ENCODE measurements around the gene EPB41.

Gene EPB41

DNA sequence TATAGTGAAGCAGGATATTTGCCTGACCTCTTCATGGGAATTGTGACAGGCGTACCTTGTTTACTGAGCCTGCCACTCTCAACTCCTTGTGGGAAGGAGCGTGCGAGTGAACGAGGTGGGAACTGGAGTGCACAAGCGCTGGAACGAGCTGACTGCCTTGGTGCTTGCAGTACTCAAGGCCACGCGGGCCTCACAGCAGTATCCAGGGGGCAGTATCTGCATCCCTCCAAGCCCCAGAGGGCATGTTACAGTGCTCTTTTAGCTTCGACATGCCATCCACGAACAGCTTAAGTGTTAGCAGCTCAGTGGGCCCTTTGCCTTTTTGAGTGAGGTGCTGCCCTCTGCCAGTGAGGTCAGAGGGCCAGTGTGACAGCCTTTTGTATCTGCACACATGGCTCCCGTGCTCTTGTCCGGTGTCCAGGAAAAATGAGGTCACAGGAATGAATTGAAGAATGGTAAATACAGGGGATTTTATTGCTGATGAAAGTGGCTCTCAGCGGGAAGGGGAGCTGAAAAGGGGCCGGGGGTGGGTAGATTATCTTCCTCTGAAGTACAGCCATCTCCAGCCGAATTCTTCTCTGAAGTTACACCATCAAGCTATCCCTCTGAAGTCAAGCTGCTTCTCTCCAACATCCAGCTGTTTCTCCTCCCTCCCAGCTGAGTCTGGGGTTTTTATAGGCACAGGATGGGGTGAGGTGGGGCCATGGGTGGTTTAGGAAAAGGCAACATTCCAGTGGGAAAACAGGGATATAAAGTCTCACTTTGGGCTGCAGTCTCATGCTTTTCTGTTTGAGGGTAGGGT is 69.3 kb downstream of the EPB41 start:
- Histone ChIP-seq H3K9me3 (ENCODE audit: insufficient read depth, low read length) (peaks cover 6% of the 10 kb centered on the region; the same call in 1 of the 2 replicates), H3K27me3 (ENCODE audit: low read depth, low read length) (no peaks in the 10 kb centered on the region), H3K4me2 (ENCODE audit: low read length) (no peak overlapping the region), H3K9ac (ENCODE audit: low read length) (no peak overlapping the region), H3K4me1 (ENCODE audit: low read length) (peaks cover 18% of the 10 kb centered on the region), H3K27ac (ENCODE audit: low read length) (no peak overlapping the region), H3K4me3 (ENCODE audit: low read length) (no peak overlapping the region), H3K36me3 (replicated peaks; ENCODE audit: low read depth, low read length) (peaks cover 12% of the 10 kb centered on the region), H2AFZ (ENCODE audit: low read depth, low read length) (no peak overlapping the region), H4K20me1 (ENCODE audit: insufficient read depth, low read length) (peaks cover 2% of the 10 kb centered on the region; the same call in 1 of the 2 replicates), H3K79me2 (ENCODE audit: low read length) (peaks cover 6% of the 10 kb centered on the region; the same call in 1 of the 2 replicates)
- TF ChIP-seq CTCF (IDR thresholded peaks at IDR 0.05; ENCODE audit: low read depth, low read length): no peak
- TF ChIP-seq EZH2phosphoT487 (IDR thresholded peaks at IDR 0.05; ENCODE audit: low read depth): no peak

DNA sequence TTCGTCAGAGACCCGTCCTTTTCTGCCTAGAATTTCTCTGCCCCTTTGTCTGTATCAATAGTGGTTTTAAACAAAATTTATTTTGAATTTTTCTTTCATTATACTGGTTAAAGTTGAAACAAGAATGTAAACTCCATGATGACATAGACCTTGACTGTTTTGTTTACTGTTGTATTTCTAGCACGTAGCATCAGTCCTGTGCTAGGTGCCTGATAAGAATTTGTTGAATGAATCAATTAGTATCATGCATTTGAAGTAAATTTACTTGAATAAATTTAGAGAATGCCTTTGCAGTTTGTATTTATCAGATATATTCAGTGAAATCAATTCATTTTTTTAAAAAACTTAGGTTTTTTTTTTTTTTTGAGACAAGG is 69.9 kb downstream of the EPB41 start:
- Histone ChIP-seq H2AFZ (ENCODE audit: low read depth, low read length) (no peak overlapping the region), H3K4me1 (ENCODE audit: low read length) (peaks cover 18% of the 10 kb centered on the region), H4K20me1 (ENCODE audit: insufficient read depth, low read length) (peaks cover 2% of the 10 kb centered on the region; the same call in 1 of the 2 replicates), H3K9me3 (ENCODE audit: insufficient read depth, low read length) (peaks cover 6% of the 10 kb centered on the region; the same call in 1 of the 2 replicates), H3K27ac (ENCODE audit: low read length) (no peak overlapping the region), H3K79me2 (ENCODE audit: low read length) (peaks cover 6% of the 10 kb centered on the region; the same call in 1 of the 2 replicates), H3K27me3 (ENCODE audit: low read depth, low read length) (no peaks in the 10 kb centered on the region), H3K4me3 (ENCODE audit: low read length) (no peak overlapping the region), H3K36me3 (replicated peaks; ENCODE audit: low read depth, low read length) (peaks cover 15% of the 10 kb centered on the region), H3K9ac (ENCODE audit: low read length) (no peak overlapping the region), H3K4me2 (ENCODE audit: low read length) (no peak overlapping the region)
- TF ChIP-seq CTCF (IDR thresholded peaks at IDR 0.05; ENCODE audit: low read depth, low read length): no peak
- TF ChIP-seq EZH2phosphoT487 (IDR thresholded peaks at IDR 0.05; ENCODE audit: low read depth): no peak

DNA sequence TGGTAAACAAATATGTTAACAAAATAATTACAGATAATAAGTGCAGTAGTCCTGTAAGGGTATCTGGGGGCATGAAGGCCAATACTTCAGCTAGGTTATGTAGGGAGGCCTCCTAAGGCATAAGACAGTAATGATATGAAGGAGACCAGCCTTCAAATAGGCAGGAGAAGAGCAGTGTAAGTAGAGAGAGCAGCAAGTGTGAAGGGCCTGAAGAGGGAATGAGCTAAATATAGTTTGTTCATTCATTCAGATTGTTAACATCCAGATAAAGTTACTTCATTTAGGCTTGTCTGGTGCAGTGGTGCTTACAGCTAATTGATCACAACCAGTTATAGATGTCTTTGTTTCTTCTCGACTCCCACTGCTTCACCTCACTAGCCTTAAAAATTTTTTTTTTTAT is 71.1 kb downstream of the EPB41 start:
- H3K9ac ChIP-seq (ENCODE audit: low read length): no peak overlapping the region

More for the DNA sequence above, 71.1 kb downstream of the EPB41 start:
- peaks cover 15% of the 10 kb centered on the region for H3K36me3 ChIP-seq (replicated peaks; ENCODE audit: low read depth, low read length)
- H2AFZ ChIP-seq (ENCODE audit: low read depth, low read length): no peak overlapping the region
- H4K20me1 ChIP-seq (ENCODE audit: insufficient read depth, low read length): peaks cover 2% of the 10 kb centered on the region; the same call in 1 of the 2 replicates
- peaks cover 18% of the 10 kb centered on the region for H3K4me1 ChIP-seq (ENCODE audit: low read length)
- H3K27me3 ChIP-seq (ENCODE audit: low read depth, low read length): no peaks in the 10 kb centered on the region
- H3K4me3 ChIP-seq (ENCODE audit: low read length): no peak overlapping the region
- H3K4me2 ChIP-seq (ENCODE audit: low read length): no peak overlapping the region
- H3K9me3 ChIP-seq (ENCODE audit: insufficient read depth, low read length): peaks cover 6% of the 10 kb centered on the region; the same call in 1 of the 2 replicates
- no peak for TF ChIP-seq EZH2phosphoT487 (IDR thresholded peaks at IDR 0.05; ENCODE audit: low read depth)
- TF ChIP-seq CTCF (IDR thresholded peaks at IDR 0.05; ENCODE audit: low read depth, low read length): no peak
- H3K79me2 ChIP-seq (ENCODE audit: low read length): peaks cover 6% of the 10 kb centered on the region; the same call in 1 of the 2 replicates
- no peak overlapping the region for H3K27ac ChIP-seq (ENCODE audit: low read length)
